ENCODE data around the gene PLCL1.

The PLCL1 gene

GRCh38 chr2:198129609-198130008 lies 325.2 kb downstream of the PLCL1 start:
- no peak overlapping the region for H3K4me3 ChIP-seq (ENCODE audit: low read depth, low read length)
- TF ChIP-seq CTCF (IDR thresholded peaks at IDR 0.05; ENCODE audit: borderline replicate concordance, insufficient read depth, low read depth, low read length) = no peak

- H3K4me3 ChIP-seq (ENCODE audit: low read depth, low read length) = no peak overlapping the region
- TF ChIP-seq CTCF (IDR thresholded peaks at IDR 0.05; ENCODE audit: borderline replicate concordance, insufficient read depth, low read depth, low read length) = no peak
These were observed 330.0 kb downstream of the PLCL1 start for GRCh38 chr2:198134293-198134955.

- TF ChIP-seq CTCF (IDR thresholded peaks at IDR 0.05; ENCODE audit: borderline replicate concordance, insufficient read depth, low read depth, low read length) = no peak
- no peak overlapping the region for H3K4me3 ChIP-seq (ENCODE audit: low read depth, low read length)
These were observed 331.1 kb downstream of the PLCL1 start for GRCh38 chr2:198135481-198135934.

- no peak overlapping the region for H3K4me3 ChIP-seq (ENCODE audit: low read depth, low read length)
- TF ChIP-seq CTCF (IDR thresholded peaks at IDR 0.05; ENCODE audit: borderline replicate concordance, insufficient read depth, low read depth, low read length) = no peak
These were observed 331.7 kb downstream of the PLCL1 start for GRCh38 chr2:198136142-198136541.

- H3K4me3 ChIP-seq (ENCODE audit: low read depth, low read length) = no peak overlapping the region
- no peak for TF ChIP-seq CTCF (IDR thresholded peaks at IDR 0.05; ENCODE audit: borderline replicate concordance, insufficient read depth, low read depth, low read length)
These were observed 333.3 kb downstream of the PLCL1 start for GRCh38 chr2:198137733-198138132.

GRCh38 chr2:198141726-198142125 lies 337.3 kb downstream of the PLCL1 start:
- no peak overlapping the region for H3K4me3 ChIP-seq (ENCODE audit: low read depth, low read length)
- no peak for TF ChIP-seq CTCF (IDR thresholded peaks at IDR 0.05; ENCODE audit: borderline replicate concordance, insufficient read depth, low read depth, low read length)

GRCh38 chr2:198143156-198143555 lies 338.8 kb downstream of the PLCL1 start:
- no peak overlapping the region for H3K4me3 ChIP-seq (ENCODE audit: low read depth, low read length)
- TF ChIP-seq CTCF (IDR thresholded peaks at IDR 0.05; ENCODE audit: borderline replicate concordance, insufficient read depth, low read depth, low read length) = no peak
